Measurements from ENCODE around the gene TMEM128. TPM values are rescaled to one million over a fixed set of nuclear protein-coding genes. Genes with fewer than 3 reads are reported as not detected.

The TMEM128 gene
- total and polyA plus RNA-seq, 2 of the 13 experiments (the other 11 are each of a cell fraction or from before 2014, with no cell fraction given), result 19.4 to 27.9 TPM

DNA sequence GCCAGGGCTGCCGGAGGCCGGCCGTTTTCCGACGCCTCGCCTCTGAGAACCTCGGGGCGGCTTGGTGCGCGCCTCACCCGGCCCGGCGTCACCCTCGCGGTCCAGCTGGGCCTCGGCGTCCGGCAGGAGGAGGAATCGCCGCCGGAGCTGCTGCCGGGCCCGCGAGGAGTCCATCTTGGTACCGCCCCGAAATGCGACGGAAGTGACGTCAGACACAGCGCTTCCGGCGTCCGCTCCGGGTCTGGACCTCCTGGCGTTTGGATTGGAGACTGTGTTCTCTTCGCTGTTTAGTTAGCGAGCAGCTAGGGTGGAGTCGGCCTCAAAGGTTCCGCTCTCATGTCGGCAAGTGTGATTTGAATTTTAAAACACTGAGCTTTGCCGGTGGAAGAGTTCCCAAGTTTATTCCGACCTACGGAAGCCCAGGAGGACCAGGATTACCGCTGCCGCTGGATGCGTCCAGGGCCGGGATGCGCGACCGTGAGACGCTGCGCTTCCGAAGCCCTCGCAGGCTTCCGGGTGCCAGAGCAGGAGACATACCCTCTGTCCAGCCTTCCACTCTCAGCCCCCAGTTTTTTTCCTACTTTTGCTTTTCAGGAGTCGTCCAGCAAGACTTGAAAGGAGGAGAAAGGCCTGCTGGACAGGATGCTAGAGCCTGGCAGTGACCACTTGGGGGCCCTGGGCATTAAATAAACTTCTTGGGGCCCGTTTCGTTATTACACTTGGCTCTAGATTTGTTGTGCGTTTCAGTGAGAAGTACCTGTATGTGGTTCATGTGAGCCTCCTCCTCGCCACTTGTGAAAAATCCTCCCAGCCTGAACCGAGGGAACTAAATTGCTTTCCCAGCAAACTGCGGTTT, at the start of gene TMEM128 (continued):
- 0 out of 2 replicates have a peak, but pooled peaks have one; percentile 54 for TF ChIP-seq ZNF564 (CRISPR knock-in tag; IDR thresholded peaks at IDR 0.05)
- TF ChIP-seq SNAI1 (CRISPR knock-in tag; IDR thresholded peaks at IDR 0.05; ENCODE audit: borderline replicate concordance), result peak; percentile 65; the same call in 1 of the 2 replicates
- TF ChIP-seq, protein P1, sequence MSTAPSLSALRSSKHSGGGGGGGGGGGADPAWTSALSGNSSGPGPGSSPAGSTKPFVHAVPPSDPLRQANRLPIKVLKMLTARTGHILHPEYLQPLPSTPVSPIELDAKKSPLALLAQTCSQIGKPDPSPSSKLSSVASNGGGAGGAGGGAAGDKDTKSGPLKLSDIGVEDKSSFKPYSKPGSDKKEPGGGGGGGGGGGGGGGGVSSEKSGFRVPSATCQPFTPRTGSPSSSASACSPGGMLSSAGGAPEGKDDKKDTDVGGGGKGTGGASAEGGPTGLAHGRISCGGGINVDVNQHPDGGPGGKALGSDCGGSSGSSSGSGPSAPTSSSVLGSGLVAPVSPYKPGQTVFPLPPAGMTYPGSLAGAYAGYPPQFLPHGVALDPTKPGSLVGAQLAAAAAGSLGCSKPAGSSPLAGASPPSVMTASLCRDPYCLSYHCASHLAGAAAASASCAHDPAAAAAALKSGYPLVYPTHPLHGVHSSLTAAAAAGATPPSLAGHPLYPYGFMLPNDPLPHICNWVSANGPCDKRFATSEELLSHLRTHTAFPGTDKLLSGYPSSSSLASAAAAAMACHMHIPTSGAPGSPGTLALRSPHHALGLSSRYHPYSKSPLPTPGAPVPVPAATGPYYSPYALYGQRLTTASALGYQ (CRISPR knock-in tag; IDR thresholded peaks at IDR 0.05), result peak; percentile 59
- TF ChIP-seq ATAD3A (CRISPR knock-in tag; IDR thresholded peaks at IDR 0.05), result no peak
- TF ChIP-seq, protein P2, sequence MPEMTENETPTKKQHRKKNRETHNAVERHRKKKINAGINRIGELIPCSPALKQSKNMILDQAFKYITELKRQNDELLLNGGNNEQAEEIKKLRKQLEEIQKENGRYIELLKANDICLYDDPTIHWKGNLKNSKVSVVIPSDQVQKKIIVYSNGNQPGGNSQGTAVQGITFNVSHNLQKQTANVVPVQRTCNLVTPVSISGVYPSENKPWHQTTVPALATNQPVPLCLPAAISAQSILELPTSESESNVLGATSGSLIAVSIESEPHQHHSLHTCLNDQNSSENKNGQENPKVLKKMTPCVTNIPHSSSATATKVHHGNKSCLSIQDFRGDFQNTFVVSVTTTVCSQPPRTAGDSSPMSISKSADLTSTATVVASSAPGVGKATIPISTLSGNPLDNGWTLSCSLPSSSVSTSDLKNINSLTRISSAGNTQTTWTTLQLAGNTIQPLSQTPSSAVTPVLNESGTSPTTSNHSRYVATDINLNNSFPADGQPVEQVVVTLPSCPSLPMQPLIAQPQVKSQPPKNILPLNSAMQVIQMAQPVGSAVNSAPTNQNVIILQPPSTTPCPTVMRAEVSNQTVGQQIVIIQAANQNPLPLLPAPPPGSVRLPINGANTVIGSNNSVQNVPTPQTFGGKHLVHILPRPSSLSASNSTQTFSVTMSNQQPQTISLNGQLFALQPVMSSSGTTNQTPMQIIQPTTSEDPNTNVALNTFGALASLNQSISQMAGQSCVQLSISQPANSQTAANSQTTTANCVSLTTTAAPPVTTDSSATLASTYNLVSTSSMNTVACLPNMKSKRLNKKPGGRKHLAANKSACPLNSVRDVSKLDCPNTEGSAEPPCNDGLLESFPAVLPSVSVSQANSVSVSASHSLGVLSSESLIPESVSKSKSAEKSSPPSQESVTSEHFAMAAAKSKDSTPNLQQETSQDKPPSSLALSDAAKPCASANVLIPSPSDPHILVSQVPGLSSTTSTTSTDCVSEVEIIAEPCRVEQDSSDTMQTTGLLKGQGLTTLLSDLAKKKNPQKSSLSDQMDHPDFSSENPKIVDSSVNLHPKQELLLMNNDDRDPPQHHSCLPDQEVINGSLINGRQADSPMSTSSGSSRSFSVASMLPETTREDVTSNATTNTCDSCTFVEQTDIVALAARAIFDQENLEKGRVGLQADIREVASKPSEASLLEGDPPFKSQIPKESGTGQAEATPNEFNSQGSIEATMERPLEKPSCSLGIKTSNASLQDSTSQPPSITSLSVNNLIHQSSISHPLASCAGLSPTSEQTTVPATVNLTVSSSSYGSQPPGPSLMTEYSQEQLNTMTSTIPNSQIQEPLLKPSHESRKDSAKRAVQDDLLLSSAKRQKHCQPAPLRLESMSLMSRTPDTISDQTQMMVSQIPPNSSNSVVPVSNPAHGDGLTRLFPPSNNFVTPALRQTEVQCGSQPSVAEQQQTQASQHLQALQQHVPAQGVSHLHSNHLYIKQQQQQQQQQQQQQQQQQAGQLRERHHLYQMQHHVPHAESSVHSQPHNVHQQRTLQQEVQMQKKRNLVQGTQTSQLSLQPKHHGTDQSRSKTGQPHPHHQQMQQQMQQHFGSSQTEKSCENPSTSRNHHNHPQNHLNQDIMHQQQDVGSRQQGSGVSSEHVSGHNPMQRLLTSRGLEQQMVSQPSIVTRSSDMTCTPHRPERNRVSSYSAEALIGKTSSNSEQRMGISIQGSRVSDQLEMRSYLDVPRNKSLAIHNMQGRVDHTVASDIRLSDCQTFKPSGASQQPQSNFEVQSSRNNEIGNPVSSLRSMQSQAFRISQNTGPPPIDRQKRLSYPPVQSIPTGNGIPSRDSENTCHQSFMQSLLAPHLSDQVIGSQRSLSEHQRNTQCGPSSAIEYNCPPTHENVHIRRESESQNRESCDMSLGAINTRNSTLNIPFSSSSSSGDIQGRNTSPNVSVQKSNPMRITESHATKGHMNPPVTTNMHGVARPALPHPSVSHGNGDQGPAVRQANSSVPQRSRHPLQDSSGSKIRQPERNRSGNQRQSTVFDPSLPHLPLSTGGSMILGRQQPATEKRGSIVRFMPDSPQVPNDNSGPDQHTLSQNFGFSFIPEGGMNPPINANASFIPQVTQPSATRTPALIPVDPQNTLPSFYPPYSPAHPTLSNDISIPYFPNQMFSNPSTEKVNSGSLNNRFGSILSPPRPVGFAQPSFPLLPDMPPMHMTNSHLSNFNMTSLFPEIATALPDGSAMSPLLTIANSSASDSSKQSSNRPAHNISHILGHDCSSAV (CRISPR knock-in tag; IDR thresholded peaks at IDR 0.05; ENCODE audit: borderline replicate concordance), result 0 out of 2 replicates have a peak, but pooled peaks have one; percentile 68
- no peak for TF ChIP-seq GZF1 (CRISPR knock-in tag; IDR thresholded peaks at IDR 0.05)
- peak; percentile 89; the same call in 1 of the 2 replicates for TF ChIP-seq KDM2A (CRISPR knock-in tag; IDR thresholded peaks at IDR 0.05; ENCODE audit: borderline replicate concordance, low read depth)
- TF ChIP-seq, protein P3, sequence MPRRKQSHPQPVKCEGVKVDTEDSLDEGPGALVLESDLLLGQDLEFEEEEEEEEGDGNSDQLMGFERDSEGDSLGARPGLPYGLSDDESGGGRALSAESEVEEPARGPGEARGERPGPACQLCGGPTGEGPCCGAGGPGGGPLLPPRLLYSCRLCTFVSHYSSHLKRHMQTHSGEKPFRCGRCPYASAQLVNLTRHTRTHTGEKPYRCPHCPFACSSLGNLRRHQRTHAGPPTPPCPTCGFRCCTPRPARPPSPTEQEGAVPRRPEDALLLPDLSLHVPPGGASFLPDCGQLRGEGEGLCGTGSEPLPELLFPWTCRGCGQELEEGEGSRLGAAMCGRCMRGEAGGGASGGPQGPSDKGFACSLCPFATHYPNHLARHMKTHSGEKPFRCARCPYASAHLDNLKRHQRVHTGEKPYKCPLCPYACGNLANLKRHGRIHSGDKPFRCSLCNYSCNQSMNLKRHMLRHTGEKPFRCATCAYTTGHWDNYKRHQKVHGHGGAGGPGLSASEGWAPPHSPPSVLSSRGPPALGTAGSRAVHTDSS (CRISPR knock-in tag; conservative IDR thresholded peaks at IDR 0.05), result no peak
- no peak for TF ChIP-seq SMARCE1 (IDR thresholded peaks at IDR 0.05; ENCODE audit: borderline replicate concordance)
- no peak for TF ChIP-seq U2AF2 (IDR thresholded peaks at IDR 0.05; ENCODE audit: low read depth, low read length)
- TF ChIP-seq, protein P4, sequence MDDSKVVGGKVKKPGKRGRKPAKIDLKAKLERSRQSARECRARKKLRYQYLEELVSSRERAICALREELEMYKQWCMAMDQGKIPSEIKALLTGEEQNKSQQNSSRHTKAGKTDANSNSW (CRISPR knock-in tag; IDR thresholded peaks at IDR 0.05; ENCODE audit: borderline replicate concordance), result no peak; the same call in 1 of the 2 replicates
- TF ChIP-seq, protein P5, sequence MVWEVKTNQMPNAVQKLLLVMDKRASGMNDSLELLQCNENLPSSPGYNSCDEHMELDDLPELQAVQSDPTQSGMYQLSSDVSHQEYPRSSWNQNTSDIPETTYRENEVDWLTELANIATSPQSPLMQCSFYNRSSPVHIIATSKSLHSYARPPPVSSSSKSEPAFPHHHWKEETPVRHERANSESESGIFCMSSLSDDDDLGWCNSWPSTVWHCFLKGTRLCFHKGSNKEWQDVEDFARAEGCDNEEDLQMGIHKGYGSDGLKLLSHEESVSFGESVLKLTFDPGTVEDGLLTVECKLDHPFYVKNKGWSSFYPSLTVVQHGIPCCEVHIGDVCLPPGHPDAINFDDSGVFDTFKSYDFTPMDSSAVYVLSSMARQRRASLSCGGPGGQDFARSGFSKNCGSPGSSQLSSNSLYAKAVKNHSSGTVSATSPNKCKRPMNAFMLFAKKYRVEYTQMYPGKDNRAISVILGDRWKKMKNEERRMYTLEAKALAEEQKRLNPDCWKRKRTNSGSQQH (CRISPR knock-in tag; IDR thresholded peaks at IDR 0.05; ENCODE audit: low read depth), result peak; percentile 49; the same call in 1 of the 2 replicates
- TF ChIP-seq ZSCAN31 (CRISPR knock-in tag; IDR thresholded peaks at IDR 0.05; ENCODE audit: low read depth), result no peak

Measured in HepG2 (cell line).